ENCODE data around the gene KLHL8. TPM values are rescaled to one million over a fixed set of nuclear protein-coding genes. Genes with fewer than 3 reads are reported as not detected.
A peak's percentile ranks its signal among the peaks of the same experiment; 100 is the strongest.

KLHL8 gene
- 10 to 100 TPM in 1 of 2 experiments, 1 to 10 TPM in 1; 9.8 to 10.3 TPM for total RNA-seq

DNA sequence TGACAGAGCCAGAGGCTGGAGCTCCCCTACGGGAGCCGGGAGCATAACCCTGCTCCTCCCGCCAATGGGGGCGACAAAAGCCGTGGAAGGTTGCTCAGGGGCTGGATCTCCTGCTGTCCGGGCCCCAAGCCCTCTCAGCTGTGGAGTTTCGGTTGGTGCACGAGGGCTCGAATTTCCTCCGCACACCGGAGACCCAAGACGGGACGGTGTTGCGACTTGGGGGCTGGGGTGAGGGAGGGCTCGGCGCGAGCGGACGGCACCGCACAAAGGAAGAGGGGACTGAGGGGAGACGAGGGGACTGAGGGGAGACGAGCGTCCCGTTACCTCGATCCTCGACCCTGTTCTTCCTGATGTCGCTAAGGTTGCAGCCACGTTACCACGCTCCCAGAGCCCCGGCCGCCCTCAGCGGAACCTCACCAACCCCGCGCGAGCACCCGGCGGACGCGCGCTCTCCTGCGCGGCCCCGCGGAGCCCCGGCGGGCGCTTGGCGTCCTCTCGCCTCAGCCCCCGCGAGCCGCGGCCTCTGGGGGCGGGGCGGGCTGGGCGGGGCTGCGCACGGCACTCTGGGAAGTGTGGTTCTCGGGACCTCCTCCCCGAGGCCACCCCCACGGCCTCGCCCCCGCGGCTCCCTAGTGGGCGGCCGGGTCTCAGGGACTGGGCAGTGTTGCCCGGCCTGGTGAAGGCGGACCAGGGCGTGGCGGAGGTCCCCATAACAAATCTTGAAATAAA, at the start of gene KLHL8:
TSS of gene KLHL8 (minus strand) at position 525 of the 729 bp plus-strand sequence. CDS start 25,079 bp downstream, outside the sequence.
- Mint-ChIP-seq H3K4me3 (peak within 1 kb of the TSS; percentile 89), H3K4me1 (peaks cover 17% of the 10 kb centered on the region), H3K27me3 (peaks cover 2% of the 10 kb centered on the region), H3K27ac (peak within 1 kb of the TSS; percentile 92), H3K36me3 (ENCODE audit: low read depth) (peaks cover 5% of the 10 kb centered on the region), H3K9me3 (ENCODE audit: low read depth) (no peaks in the 10 kb centered on the region)
- ChIA-PET POLR2A (interaction anchor here (0.6 to 1.9 kb wide), 3 partner anchors 72 to 284 kb away, joined by 3 to 5 read pairs (median 3); no protein-coding TSS in a partner anchor), CTCF (interaction anchor here (0.6 to 2.1 kb wide), 9 partner anchors 9 to 992 kb away, joined by 3 to 12 read pairs (median 4); partner anchors contain the start of gene AFF1)
- peak; percentile 92 for DNase-seq
- intact Hi-C loops (cut with DNase I, micrococcal nuclease), result loop anchor here (1.0 to 5.0 kb wide), 10 partner anchors 15 to 1062 kb away; partner anchors contain the start of genes NUDT9 (in 2 of the 2), AFF1 (in 1 of the 2), HSD17B11 (in 1 of the 2) and PPM1K (in 1 of the 2)
- ATAC-seq, result peak; percentile 91

DNA sequence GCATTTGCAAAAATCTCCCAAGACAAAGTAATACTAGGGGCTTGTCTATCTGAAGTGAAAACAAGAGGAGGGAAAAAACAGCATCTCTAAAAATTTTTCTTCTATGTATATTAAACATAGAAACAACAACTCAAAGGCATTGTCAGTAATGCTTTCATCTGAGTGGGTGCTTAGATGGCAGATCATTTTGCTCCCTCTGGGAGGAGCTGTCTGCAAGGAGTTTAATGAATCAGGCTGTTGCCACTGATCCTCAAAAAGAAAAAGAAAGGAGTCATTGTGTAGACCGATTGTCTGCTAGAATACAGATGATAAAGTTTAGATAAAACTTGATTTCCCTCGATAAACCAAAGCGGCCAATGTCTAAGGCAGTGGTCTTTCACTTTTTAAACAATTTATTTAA, 49.7 kb upstream of the KLHL8 start:
- DNase-seq, result peak; percentile 15
- ATAC-seq, result no peak
- ChIA-PET POLR2A (no interaction called here), CTCF (no interaction called here)
- Mint-ChIP-seq H3K4me3 (no peak overlapping the region), H3K9me3 (ENCODE audit: low read depth) (no peaks in the 10 kb centered on the region), H3K27ac (no peak overlapping the region), H3K4me1 (no peaks in the 10 kb centered on the region), H3K36me3 (ENCODE audit: low read depth) (no peaks in the 10 kb centered on the region), H3K27me3 (peaks cover 2% of the 10 kb centered on the region)
- intact Hi-C loops (cut with DNase I, micrococcal nuclease), result no loop called here

GRCh38 chr4:87268411-87268810, 48.0 kb upstream of the KLHL8 start:
- peaks cover 2% of the 10 kb centered on the region for H3K27me3 Mint-ChIP-seq
- CTCF ChIA-PET, result no interaction called here

DNA sequence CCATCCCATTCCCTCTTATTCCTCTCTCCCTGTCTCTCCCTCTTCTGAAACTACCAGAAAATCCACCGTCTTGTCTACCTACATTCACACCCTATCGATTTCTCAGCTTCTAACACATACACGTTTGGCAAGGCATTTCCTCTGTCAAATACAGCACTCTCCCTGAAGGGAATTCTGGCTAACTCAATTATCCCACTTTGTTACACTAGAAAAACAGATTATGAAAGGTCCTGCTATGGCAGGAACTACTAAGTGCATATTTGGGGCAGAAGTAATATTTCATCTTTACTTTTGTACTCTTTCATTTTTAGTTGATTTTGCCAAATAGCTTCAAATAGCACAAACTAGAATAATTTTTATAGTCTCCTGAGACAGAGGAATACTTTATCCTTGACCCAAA, 46.6 kb upstream of the KLHL8 start:
- ATAC-seq, result no peak
- Mint-ChIP-seq H3K27ac (no peak overlapping the region), H3K9me3 (ENCODE audit: low read depth) (peaks cover 4% of the 10 kb centered on the region), H3K4me3 (no peak overlapping the region), H3K4me1 (no peaks in the 10 kb centered on the region), H3K27me3 (peaks cover 2% of the 10 kb centered on the region), H3K36me3 (ENCODE audit: low read depth) (no peaks in the 10 kb centered on the region)
- CTCF ChIA-PET, result no interaction called here
- POLR2A ChIA-PET, result no interaction called here
- no peak for DNase-seq
- intact Hi-C loops (cut with DNase I, micrococcal nuclease), result no loop called here

More at GRCh38 chr4:87268411-87268810, 48.0 kb upstream of the KLHL8 start:
- H3K4me3 Mint-ChIP-seq, result no peak overlapping the region
- H3K4me1 Mint-ChIP-seq, result no peaks in the 10 kb centered on the region
- POLR2A ChIA-PET, result no interaction called here
- DNase-seq (no peak), ATAC-seq (no peak)
- intact Hi-C loops (cut with DNase I, micrococcal nuclease), result loop anchor here in 1 of 2 experiments (2.0 kb wide), 1 partner anchor 198 kb away; no protein-coding TSS in a partner anchor
- H3K9me3 Mint-ChIP-seq (ENCODE audit: low read depth), result no peaks in the 10 kb centered on the region
- H3K36me3 Mint-ChIP-seq (ENCODE audit: low read depth), result no peaks in the 10 kb centered on the region
- H3K27ac Mint-ChIP-seq, result no peak overlapping the region

DNA sequence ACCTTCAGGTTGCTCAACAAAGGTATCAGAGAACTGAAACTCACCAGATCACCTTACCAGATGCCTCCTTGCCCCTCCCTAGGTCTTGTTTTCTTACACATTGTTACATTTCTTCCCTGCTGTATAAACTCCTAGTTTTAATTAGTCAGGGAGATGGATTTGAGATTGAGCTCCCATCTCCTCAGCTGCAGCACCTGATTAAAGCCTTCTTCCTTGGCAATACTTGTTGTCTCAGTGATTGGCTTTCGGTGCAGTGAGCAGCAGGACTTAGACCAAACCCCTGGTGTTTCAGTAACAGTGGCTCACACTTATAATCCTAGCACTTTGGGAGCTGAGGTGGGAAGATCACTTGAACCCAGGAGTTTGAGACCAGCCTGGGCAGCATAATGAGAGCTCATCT, 42.5 kb upstream of the KLHL8 start:
- intact Hi-C loops (cut with DNase I, micrococcal nuclease), result no loop called here
- POLR2A ChIA-PET, result no interaction called here
- CTCF ChIA-PET, result interaction anchor here (0.8 to 1.1 kb wide), 3 partner anchors 113 to 580 kb away, joined by 3 read pairs; no protein-coding TSS in a partner anchor
- Mint-ChIP-seq H3K4me3 (no peak overlapping the region), H3K27me3 (peaks cover 2% of the 10 kb centered on the region), H3K9me3 (ENCODE audit: low read depth) (peaks cover 4% of the 10 kb centered on the region), H3K4me1 (no peaks in the 10 kb centered on the region), H3K27ac (no peak overlapping the region), H3K36me3 (ENCODE audit: low read depth) (no peaks in the 10 kb centered on the region)
- no peak for ATAC-seq
- no peak for DNase-seq

DNA sequence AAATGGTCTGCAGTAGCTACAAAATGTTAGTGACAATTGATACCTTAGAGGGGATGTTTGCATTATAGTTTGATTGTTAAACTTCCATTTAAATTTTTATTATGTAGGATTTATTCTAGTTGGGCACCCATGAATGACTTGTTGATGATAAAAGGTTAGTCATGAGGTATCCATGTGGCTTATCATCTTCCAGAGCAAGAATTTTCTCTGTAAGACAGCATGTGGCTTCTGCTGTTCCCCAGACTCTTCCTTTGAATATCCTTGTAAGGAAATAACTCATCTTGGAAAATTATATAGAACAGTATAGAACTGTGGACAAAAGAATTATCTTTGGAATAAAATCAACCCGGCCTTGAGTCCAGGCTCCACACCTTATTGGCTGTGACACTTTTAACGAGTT, 40.1 kb upstream of the KLHL8 start:
- H3K36me3 Mint-ChIP-seq (ENCODE audit: low read depth), result no peaks in the 10 kb centered on the region
- H3K4me3 Mint-ChIP-seq, result no peak overlapping the region
- POLR2A ChIA-PET, result no interaction called here
- H3K27me3 Mint-ChIP-seq, result no peaks in the 10 kb centered on the region
- DNase-seq, result no peak
- ATAC-seq, result no peak
- no peaks in the 10 kb centered on the region for H3K4me1 Mint-ChIP-seq
- intact Hi-C loops (cut with DNase I, micrococcal nuclease), result no loop called here
- CTCF ChIA-PET, result interaction anchor here (0.8 kb wide), 1 partner anchor 130 kb away, joined by 5 read pairs; no protein-coding TSS in a partner anchor
- H3K9me3 Mint-ChIP-seq (ENCODE audit: low read depth), result peaks cover 10% of the 10 kb centered on the region
- no peak overlapping the region for H3K27ac Mint-ChIP-seq

GRCh38 chr4:87258677-87259076, 38.3 kb upstream of the KLHL8 start:
- ChIA-PET POLR2A (no interaction called here), CTCF (no interaction called here)
- Mint-ChIP-seq H3K4me3 (no peak overlapping the region), H3K27me3 (no peaks in the 10 kb centered on the region), H3K27ac (no peak overlapping the region), H3K36me3 (ENCODE audit: low read depth) (no peaks in the 10 kb centered on the region), H3K9me3 (ENCODE audit: low read depth) (peaks cover 10% of the 10 kb centered on the region), H3K4me1 (no peaks in the 10 kb centered on the region)
- intact Hi-C loops (cut with DNase I, micrococcal nuclease), result no loop called here
- ATAC-seq (no peak), DNase-seq (no peak)

DNA sequence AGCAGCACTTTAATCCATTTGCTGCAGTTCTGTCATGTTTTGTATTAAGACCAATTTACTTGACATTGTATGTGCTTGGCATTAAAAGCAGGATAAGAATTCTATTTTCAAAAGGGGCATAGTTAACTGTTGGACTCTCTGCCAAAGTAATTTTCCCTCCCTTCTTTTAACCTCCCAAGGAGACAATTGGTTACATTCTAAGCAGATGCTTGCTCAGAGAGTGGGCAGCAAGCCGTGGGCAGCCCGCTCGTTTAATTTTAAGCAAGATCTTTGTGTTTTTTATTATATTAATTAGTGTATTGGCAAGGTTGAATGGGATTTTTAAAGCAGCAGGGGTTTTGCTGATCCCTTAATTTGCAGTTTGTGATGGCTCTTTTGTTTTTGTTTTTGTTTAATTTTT, 37.1 kb upstream of the KLHL8 start:
- no peak overlapping the region for H3K4me3 Mint-ChIP-seq
- DNase-seq (no peak), ATAC-seq (no peak)
- H3K27me3 Mint-ChIP-seq, result no peaks in the 10 kb centered on the region
- intact Hi-C loops (cut with DNase I, micrococcal nuclease), result no loop called here
- H3K9me3 Mint-ChIP-seq (ENCODE audit: low read depth), result peaks cover 6% of the 10 kb centered on the region
- H3K4me1 Mint-ChIP-seq, result no peaks in the 10 kb centered on the region
- H3K36me3 Mint-ChIP-seq (ENCODE audit: low read depth), result no peaks in the 10 kb centered on the region
- POLR2A ChIA-PET, result no interaction called here
- CTCF ChIA-PET, result interaction anchor here (0.7 kb wide), 1 partner anchor 133 kb away, joined by 3 read pairs; the partner anchor contains the start of gene HSD17B11
- no peak overlapping the region for H3K27ac Mint-ChIP-seq

DNA sequence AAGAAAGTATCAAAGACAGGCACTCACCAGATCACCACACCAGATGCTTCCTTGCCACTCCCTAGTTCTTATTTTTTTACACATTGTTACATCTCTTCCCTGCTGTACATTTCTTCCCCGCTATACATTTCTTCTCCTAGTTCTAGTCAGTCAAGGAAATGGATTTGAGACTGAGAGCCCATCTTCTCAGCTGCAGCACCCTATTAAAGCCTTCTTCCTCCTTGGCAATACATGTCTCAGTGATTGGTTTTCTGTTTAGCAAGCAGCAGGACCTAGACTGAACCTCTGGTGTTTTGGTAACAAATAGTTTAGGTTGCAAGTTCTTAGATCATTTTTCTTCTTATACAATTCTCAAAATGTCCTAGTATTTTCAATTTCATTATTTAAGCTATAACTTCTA, 35.3 kb upstream of the KLHL8 start:
- Mint-ChIP-seq H3K27ac (no peak overlapping the region), H3K4me3 (no peak overlapping the region), H3K9me3 (ENCODE audit: low read depth) (peaks cover 6% of the 10 kb centered on the region), H3K36me3 (ENCODE audit: low read depth) (no peaks in the 10 kb centered on the region), H3K27me3 (peaks cover 2% of the 10 kb centered on the region), H3K4me1 (no peaks in the 10 kb centered on the region)
- intact Hi-C loops (cut with DNase I, micrococcal nuclease), result no loop called here
- ATAC-seq (no peak), DNase-seq (no peak)
- POLR2A ChIA-PET, result no interaction called here
- CTCF ChIA-PET, result no interaction called here

GRCh38 chr4:87251106-87251505, 30.7 kb upstream of the KLHL8 start:
- no peak for DNase-seq
- H3K4me1 Mint-ChIP-seq, result no peaks in the 10 kb centered on the region
- ATAC-seq, result no peak
- no peak overlapping the region for H3K27ac Mint-ChIP-seq
- no peaks in the 10 kb centered on the region for H3K36me3 Mint-ChIP-seq (ENCODE audit: low read depth)
- intact Hi-C loops (cut with DNase I, micrococcal nuclease), result no loop called here
- no peak overlapping the region for H3K4me3 Mint-ChIP-seq
- ChIA-PET POLR2A (no interaction called here), CTCF (no interaction called here)
- peaks cover 10% of the 10 kb centered on the region for H3K9me3 Mint-ChIP-seq (ENCODE audit: low read depth)
- H3K27me3 Mint-ChIP-seq, result peaks cover 2% of the 10 kb centered on the region

DNA sequence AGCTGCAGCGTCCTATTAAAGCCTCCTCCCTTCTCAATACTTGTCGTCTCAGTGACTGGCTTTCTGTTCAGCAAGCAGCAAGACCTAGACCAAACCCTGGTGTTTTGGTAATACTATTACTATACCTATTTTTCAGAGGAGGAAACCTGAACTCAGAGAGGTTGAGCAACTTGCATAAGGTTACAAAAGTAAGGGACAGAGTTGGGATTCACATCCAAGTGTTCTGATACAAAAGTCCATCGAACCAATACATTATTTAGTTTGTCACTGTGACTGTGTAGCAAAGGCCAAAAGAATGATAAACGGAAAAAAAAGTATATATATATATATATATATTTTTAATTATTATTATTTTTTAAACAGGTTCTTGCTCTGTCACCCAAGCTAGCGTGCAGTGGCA, 29.9 kb upstream of the KLHL8 start:
- H3K27ac Mint-ChIP-seq, result no peak overlapping the region
- peaks cover 4% of the 10 kb centered on the region for H3K9me3 Mint-ChIP-seq (ENCODE audit: low read depth)

DNA sequence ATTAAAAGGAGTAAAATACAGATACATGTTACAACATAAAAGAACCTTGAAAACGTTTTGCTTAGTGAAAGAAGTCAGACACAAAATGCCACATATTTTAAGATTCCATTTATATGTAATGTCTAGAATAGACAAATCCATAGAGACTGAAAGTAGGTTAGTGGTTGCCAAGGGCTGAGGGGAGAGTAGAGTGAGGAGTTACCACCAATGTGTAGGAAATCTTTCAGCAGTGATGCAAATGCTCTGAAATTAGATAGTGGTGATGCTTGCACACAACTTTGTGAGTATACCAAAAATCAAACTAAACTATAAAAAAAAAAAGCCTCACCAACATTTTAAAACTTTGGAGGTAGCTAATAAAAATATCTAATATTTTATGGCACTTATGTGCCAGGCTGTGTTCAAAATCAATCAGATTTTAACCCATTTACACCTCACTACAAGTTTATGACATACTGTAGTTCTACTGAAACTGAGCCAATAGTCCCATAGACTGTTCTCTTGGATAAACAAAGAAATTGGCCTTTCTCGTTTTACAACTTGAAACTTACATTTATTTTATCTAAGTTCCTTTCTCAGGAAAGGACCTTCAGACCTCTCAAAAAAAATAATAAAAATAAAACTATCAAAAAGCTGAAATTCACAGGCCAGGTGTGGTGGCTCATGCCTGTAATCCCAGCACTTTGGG, 29.1 kb upstream of the KLHL8 start:
- DNase-seq, result no peak
- no peak for ATAC-seq
- H3K27ac Mint-ChIP-seq, result no peak overlapping the region
- peaks cover 7% of the 10 kb centered on the region for H3K9me3 Mint-ChIP-seq (ENCODE audit: low read depth)
- H3K4me3 Mint-ChIP-seq, result no peak overlapping the region
- peaks cover 2% of the 10 kb centered on the region for H3K27me3 Mint-ChIP-seq
- no peaks in the 10 kb centered on the region for H3K36me3 Mint-ChIP-seq (ENCODE audit: low read depth)
- POLR2A ChIA-PET, result no interaction called here
- CTCF ChIA-PET, result no interaction called here
- intact Hi-C loops (cut with DNase I, micrococcal nuclease), result no loop called here
- no peaks in the 10 kb centered on the region for H3K4me1 Mint-ChIP-seq

More for the DNA sequence above, 29.9 kb upstream of the KLHL8 start:
- H3K36me3 Mint-ChIP-seq (ENCODE audit: low read depth), result no peaks in the 10 kb centered on the region
- ATAC-seq (no peak), DNase-seq (no peak)
- intact Hi-C loops (cut with DNase I, micrococcal nuclease), result no loop called here
- H3K4me3 Mint-ChIP-seq, result no peak overlapping the region
- no peaks in the 10 kb centered on the region for H3K4me1 Mint-ChIP-seq
- H3K27me3 Mint-ChIP-seq, result peaks cover 2% of the 10 kb centered on the region
- ChIA-PET CTCF (interaction anchor here (0.7 kb wide), 1 partner anchor 846 kb away, joined by 3 read pairs; no protein-coding TSS in a partner anchor), POLR2A (no interaction called here)

Data from activated CD4-positive, alpha-beta T cell treated with anti-CD3 and anti-CD28 coated beads for 36 hours (primary cell).